Stimulated activated CD8-positive, alpha-beta memory T cell treated with anti-CD3 and anti-CD28 coated beads, Interleukin-7, amount 100 ng/mL, for 24 hours (primary cell): ENCODE results near the gene OGT.
"Not testable (repeated sequence)": the region's sequence is repeated elsewhere in the genome, so short reads cannot be mapped to it uniquely, and the experiment has no call there.

Source experiments
- DNase-seq: peaks from one replicate; pipeline ENCODE4 v3.0.0-alpha.2; 2020; ENCODE audit warnings: low read depth

Gene OGT

GRCh38 chrX:71532753-71533425 lies at the start of gene OGT:
OGT (plus strand) TSS chrX:71533104; CDS start chrX:71533300, 196 bp downstream.
- DNase-seq = peak; percentile 79

DNA sequence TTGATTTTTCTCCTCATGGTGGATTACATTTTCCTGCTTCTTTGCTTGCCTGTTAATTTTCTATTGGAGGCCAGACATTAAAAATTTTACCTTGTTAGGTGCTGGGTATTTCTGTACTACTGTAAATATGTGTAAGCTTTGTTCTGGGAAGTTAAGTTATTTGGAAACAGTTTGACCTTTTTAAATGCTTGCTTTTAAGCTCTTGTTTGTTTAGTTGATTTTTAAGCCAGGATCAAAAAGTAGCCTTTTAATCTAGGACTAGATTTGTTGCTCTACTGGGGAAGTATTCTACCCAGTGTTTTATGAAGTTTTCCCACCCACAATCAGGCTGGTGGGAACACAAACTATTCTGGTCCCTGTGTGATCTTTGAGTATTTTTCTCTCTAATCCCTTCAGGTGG lies 45.1 kb upstream of the OGT start:
- DNase-seq = no peak

- DNase-seq = no peak
Observed at GRCh38 chrX:71489540-71489939, 43.4 kb upstream of the OGT start.

- DNase-seq = peak; percentile 2
Observed at GRCh38 chrX:71492231-71493065, 40.5 kb upstream of the OGT start.

- no peak for DNase-seq
Observed at GRCh38 chrX:71493111-71493613, 39.7 kb upstream of the OGT start.

- not testable (repeated sequence) for DNase-seq
Observed at GRCh38 chrX:71495979-71496378, 36.9 kb upstream of the OGT start.

DNA sequence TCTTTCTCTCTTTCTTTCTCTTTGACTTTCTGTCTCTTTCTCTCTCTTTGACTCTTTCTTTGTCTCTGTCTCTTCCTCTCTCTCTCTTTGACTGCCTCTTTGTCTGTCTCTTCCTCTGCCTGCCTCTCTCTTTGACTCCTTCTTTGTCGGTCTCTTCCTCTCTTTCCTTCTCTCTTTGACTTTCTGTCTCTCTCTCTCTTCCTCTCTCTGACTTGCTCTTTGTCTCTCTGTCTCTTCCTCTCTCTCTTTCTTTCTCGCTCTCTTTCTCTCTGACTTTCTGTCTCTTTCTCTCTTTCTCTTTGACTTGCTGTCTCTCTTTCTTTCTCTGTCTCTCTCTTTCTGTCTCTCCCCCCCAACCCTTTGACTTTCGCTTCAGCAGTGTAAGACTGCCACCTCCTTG lies 36.4 kb upstream of the OGT start:
- DNase-seq = no peak

DNA sequence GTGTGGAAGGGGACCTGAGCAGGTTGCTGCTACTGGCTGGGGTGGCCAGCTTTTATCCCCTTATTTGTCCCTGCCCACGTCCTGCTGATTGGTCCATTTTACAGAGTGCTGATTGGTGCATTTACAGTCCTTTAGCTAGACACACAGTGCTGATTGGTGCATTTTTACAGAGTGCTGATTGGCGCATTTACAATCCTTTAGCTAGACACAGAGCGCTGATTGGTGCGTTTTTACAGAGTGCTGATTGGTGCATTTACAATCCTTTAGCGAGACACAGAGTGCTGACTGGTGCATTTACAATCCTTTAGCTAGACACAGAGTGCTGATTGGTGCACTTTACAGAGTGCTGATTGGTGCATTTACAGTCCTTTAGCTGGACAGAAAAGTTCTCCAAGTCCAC lies 30.8 kb upstream of the OGT start:
- not testable (repeated sequence) for DNase-seq

DNA sequence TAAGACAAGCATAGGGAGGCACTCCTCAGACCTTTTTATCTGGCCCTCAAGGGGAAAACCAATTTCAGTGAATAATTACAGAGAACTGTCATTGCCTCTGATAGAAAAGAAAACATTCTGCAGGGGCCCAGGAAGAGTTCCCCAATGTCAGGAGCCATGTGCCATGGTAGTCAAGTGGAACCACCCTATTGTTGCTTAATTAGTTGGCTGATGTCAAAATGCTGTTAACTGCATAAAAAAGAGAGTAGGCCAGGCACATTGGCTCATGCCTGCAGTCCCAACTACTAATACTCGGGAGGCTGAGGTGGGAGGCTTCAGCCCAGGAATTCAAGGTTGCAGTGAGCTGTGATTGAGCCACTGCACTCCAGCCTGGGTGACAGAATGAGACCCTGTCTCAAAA lies 28.6 kb upstream of the OGT start:
- DNase-seq = no peak

- DNase-seq = no peak
Observed at GRCh38 chrX:71509289-71509688, 23.6 kb upstream of the OGT start.

- DNase-seq = no peak
Observed at GRCh38 chrX:71510161-71510560, 22.7 kb upstream of the OGT start.

DNA sequence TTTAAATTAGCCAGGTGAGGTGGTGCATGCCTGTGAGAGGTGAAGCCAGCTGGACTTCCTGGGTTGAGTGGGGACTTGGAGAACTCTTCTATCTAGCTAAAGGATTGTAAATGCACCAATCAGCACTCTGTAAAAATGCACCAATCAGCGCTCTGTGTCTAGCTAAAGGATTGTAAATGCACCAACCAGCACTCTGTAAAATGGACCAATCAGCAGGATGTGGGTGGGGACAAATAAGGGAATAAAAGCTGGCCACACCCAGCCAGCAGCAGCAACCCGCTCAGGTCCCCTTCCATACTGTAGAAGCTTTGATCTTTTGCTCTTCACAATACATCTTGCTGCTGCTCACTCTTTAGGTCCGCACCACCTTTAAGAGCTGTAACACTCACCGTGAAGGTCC lies 19.2 kb upstream of the OGT start:
- not testable (repeated sequence) for DNase-seq

GRCh38 chrX:71514367-71515037 lies 18.4 kb upstream of the OGT start:
- DNase-seq = no peak

DNA sequence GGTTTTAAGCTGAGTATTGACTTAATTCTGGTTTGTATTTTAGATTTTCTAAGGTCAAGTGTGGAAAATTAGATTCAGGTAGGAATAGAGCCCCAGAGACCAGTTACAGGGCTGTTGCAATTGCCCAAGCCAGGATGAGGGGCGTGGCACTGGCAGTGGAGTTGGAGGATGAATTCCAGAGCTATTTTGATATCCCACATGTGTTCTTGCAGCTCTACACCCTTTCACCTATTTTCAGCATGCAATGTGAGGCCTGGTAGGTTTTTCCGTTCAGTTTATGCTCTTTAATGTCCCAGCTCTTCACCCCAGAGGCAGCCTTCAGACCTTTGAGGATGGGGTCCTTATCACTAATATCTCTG lies 17.9 kb upstream of the OGT start:
- DNase-seq = no peak

DNA sequence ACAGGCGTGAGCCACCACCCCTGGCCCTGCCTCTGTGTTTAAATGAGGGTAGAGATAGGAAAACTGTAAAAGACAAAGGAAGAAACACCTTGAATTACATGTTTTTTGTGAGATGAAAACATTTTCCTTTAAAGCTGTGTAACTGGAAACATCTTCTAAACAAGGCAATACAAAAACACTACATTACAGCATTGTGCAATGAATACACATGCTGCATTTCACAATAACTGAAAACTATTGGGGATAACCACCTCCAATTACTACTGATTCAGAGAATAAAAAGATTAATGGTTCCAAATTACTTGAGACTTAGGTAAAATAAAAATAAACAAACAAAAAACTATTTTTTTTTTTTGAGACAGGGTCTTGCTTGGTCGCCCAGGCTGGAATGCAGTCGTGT lies 7.6 kb upstream of the OGT start:
- DNase-seq = no peak

DNA sequence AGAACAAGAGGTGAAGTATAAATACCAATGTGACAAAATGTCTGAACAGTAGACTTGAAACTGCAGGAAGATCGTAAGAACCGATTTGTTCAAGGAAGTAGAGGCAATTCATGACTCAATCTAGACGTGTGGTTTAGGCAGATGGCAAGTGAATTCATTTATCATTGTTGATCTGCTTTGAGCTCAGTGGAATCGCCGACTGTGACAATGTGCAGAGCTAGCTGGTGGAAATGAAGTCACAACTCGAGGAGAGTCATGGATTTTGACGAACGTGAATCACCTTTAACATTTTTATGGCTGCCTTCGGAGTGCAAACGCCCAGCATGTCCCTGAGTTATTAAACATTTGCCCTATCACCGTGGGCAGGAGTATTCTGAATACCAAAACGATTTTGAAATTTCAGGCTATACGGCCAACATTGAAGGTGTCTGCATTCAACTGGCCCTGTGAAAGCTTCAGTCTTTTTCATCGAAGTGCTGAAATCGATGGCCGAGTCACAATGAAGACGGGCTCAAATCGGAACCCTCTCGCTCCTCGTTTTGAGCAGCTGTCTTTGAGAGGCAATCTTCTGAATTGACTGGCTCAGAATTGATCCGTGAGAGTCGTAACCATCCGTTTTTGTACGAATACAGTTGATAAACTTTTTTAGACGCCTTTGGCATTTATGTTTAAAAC lies 689 bp upstream of the OGT start:
- no peak for DNase-seq

- no peak for DNase-seq
Observed at GRCh38 chrX:71533516-71533850, 579 bp downstream of the OGT start.

DNA sequence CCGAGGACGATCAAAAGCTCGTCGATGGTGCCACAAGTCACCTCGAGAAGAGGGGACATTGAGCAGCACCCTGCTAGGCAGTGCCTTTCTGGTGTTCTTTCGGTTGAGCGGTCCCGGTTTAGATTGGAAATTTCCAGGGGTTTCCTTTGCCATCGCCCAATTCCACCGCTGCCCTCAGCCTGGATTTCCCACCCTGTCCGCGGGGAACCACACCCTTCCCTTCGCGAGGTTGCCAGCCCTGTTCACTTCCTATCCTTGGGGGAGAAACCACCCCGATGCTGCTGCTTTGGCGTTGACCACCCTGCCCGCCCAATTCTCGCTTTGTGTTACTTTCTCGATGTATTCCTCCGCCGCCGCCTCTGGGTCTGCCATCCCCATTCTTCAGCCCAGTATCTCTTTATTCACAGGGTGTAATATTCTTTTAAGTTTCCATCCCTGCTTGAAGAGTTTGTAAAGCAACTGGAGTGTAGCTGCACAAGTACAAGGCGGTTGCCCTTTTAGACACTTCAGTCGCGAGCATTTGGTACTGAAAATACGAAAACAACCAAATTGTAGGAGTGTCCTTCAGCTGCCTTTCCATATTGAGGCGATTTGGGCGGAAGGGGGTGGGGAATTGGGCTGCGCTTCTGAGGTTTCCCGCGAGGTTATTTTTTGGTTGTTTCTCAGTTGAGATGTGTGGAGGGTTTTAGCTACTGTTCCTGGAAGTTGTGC lies 1.1 kb downstream of the OGT start:
- DNase-seq = no peak

DNA sequence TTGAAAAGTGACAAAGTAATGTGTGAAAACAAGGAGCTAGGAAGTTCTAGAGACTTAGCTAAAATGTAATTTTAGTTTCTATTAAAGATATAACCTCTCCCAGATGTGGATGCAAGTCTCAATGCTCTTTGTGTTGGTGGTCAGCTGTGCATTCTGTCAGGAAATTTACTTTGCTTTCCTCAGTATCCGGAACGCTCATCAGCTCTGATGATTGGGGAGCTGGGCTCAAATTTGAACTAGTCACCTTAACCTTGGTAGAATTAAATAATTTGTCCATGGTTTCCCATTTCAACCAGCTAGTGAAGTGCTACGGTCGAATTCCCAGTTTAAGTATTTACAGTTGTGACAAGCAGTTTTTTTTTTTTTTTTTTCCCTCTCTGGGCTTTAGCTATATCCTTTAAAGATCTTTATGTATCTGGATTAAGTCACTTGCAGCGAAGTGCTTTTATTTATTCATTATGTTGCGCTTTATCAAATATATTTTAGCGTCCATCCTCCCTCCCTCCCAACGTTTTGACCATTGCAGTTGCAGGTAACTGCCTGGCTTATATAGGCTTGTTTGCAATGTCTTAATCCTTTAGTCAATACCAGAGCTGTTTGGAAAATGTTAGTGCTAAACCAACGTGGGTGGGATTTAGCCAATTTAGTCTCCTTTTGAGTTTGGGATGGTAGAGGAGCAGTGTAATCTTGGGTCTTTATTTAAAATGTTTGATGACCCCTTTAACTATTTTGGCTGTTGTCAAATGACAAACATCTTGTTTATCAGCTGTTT lies 2.1 kb downstream of the OGT start:
- no peak for DNase-seq

DNA sequence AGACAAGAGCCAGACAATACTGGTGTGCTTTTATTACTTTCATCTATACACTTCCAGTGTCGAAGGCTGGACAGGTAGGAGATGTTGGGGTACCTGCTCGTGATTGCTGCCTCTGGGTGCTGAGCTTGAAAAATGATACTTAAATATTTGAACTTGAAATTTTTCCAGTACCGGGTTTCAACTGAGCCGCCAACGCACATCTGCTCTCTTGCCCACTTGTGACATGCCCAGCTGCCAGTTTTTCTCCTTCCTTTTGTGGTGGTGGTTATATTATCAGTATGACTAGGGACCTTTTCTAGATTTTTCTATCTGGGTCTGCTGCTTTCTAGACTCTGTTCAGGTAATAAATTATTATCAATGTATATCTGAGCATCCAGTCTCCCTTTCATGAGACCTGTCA lies 3.4 kb downstream of the OGT start:
- no peak for DNase-seq

GRCh38 chrX:71537743-71538142 lies 4.8 kb downstream of the OGT start:
- DNase-seq = no peak
